Measurements from ENCODE around the gene PGBD4. TPM values are rescaled to one million over a fixed set of nuclear protein-coding genes. Genes with fewer than 3 reads are reported as not detected.

PGBD4 gene
- total and polyA plus RNA-seq, 2 of the 13 experiments (the other 11 are each of a cell fraction or from before 2014, with no cell fraction given), result 1.4 to 1.7 TPM

GRCh38 chr15:34132881-34133280 is 31.0 kb downstream of the PGBD4 start (continued):
- no peak for TF ChIP-seq SALL2 (CRISPR knock-in tag; IDR thresholded peaks at IDR 0.05)
- TF ChIP-seq RNF2 (conservative IDR thresholded peaks at IDR 0.05; ENCODE audit: low read depth), result no peak
- no peak for TF ChIP-seq FOXO1 (CRISPR knock-in tag; IDR thresholded peaks at IDR 0.05)
- TF ChIP-seq PCBP1 (IDR thresholded peaks at IDR 0.05; ENCODE audit: borderline replicate concordance, low read depth, low read length), result no peak

GRCh38 chr15:34133511-34133910 is 31.6 kb downstream of the PGBD4 start:
- no peak overlapping the region for H2AFZ ChIP-seq (ENCODE audit: low read length)
- BruUV-seq (replicated peaks), result no TSS peak
- H3K27ac ChIP-seq (ENCODE audit: extremely low read length, insufficient read depth, low read length), result no peak overlapping the region
- H3K27me3 ChIP-seq (ENCODE audit: control insufficient read depth in 1 of 2, insufficient read depth in 2 of 2, low read length in 2 of 2), result no peaks in the 10 kb centered on the region
- no peaks in the 10 kb centered on the region for H3K9me3 ChIP-seq (ENCODE audit: low read length)
- no peak overlapping the region for H3K4me2 ChIP-seq (ENCODE audit: low read depth, low read length)
- DNase-seq (ENCODE audit: low spot score), result peak; percentile 19
- ChIA-PET CTCF (ENCODE audit: low intra/inter-chr PET ratio, low total read pairs) (no interaction called here), POLR2A (interaction anchor here (1.1 to 2.2 kb wide), 2 partner anchors 32 kb away, joined by 3 to 6 read pairs; partner anchors contain the start of genes EMC7 and PGBD4)
- no peak for TF ChIP-seq RAD21 (CRISPR knock-in tag; IDR thresholded peaks at IDR 0.05)
- TF ChIP-seq ZBTB38 (CRISPR knock-in tag; IDR thresholded peaks at IDR 0.05), result no peak
- no peak for TF ChIP-seq NR2F1 (CRISPR knock-in tag; IDR thresholded peaks at IDR 0.05)
- no peak for TF ChIP-seq SOX6 (IDR thresholded peaks at IDR 0.05)
- TF ChIP-seq SOX6 (CRISPR knock-in tag; IDR thresholded peaks at IDR 0.05), result no peak
- TF ChIP-seq FOXJ3 (CRISPR knock-in tag; IDR thresholded peaks at IDR 0.05; ENCODE audit: borderline replicate concordance), result no peak
- TF ChIP-seq, protein P1, sequence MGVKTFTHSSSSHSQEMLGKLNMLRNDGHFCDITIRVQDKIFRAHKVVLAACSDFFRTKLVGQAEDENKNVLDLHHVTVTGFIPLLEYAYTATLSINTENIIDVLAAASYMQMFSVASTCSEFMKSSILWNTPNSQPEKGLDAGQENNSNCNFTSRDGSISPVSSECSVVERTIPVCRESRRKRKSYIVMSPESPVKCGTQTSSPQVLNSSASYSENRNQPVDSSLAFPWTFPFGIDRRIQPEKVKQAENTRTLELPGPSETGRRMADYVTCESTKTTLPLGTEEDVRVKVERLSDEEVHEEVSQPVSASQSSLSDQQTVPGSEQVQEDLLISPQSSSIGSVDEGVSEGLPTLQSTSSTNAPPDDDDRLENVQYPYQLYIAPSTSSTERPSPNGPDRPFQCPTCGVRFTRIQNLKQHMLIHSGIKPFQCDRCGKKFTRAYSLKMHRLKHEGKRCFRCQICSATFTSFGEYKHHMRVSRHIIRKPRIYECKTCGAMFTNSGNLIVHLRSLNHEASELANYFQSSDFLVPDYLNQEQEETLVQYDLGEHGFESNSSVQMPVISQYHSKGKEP (CRISPR knock-in tag; IDR thresholded peaks at IDR 0.05), result no peak
- TF ChIP-seq AGO2 (optimal IDR thresholded peaks at IDR 0.05; ENCODE audit: low read depth, low read length), result no peak
- no peak for TF ChIP-seq TFDP1 (CRISPR knock-in tag; IDR thresholded peaks at IDR 0.05; ENCODE audit: borderline replicate concordance)
- H4K20me1 ChIP-seq (ENCODE audit: insufficient read depth, low read length), result no peaks in the 10 kb centered on the region
- H3K36me3 ChIP-seq (replicated peaks in 1 of 2; ENCODE audit: control insufficient read depth in 1 of 2, insufficient read depth in 2 of 2, low read length in 2 of 2), result no peaks in the 10 kb centered on the region
- intact Hi-C loops (cut with micrococcal nuclease; ENCODE audit: unreplicated experiment), result no loop called here
- 77% methylated on average over 1 of the region's 1 CpG for WGBS (ENCODE audit: low lambda C conversion rate)
- no peak for ATAC-seq
- FAIRE-seq, result no peak
- in situ Hi-C loops (cut with HindIII; ENCODE audit: extremely low pct_ligation_motif_present, low pct_unique_long_range_greater_than_20kb), result no loop called here
- H3K4me1 ChIP-seq (ENCODE audit: insufficient read depth, low read length), result no peaks in the 10 kb centered on the region; the same call in 1 of the 2 replicates
- no peak overlapping the region for H3K4me3 ChIP-seq (replicated peaks in 1 of 3; ENCODE audit: insufficient read depth in 1 of 3, low read depth in 2 of 3, low read length in 3 of 3)
- H3K9ac ChIP-seq (ENCODE audit: insufficient read depth, low read depth, low read length), result no peak overlapping the region
- H3K79me2 ChIP-seq (ENCODE audit: insufficient read depth, low read length), result no peaks in the 10 kb centered on the region

Measured in HepG2 (cell line).